NCI-H1092 treated with DMSO at 0.1 percent for 48 hours (cell line): ENCODE data around the gene SEMA3D.

Source experiments
- DNase-seq: peaks from one replicate; lab custom pipeline; 2025; lab: John Stamatoyannopoulos, UW

SEMA3D gene

GRCh38 chr7:84985073-84985784 is 201.6 kb downstream of the SEMA3D start:
- no peak for DNase-seq

DNA sequence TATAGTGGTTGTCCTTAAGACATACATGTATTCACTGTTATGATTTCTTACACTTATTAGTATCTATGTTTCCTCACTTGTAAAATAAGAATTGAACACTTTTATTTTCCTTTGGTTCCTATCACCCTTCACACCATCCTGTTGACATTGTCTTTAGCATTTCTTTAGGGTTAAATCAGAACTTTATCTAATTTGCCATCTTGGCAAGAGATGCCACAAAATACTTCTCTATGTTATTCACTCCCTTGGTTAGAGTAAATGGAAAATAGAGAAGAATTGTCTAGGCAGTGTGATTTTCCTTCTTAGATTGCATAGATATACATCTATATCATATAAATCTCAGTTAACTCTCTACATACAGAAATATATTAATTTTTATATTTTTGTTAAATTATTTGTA is 204.7 kb downstream of the SEMA3D start:
- DNase-seq, result no peak

GRCh38 chr7:84981055-84981976 is 205.5 kb downstream of the SEMA3D start:
- DNase-seq, result peak; percentile 31

GRCh38 chr7:84975586-84976185 is 211.2 kb downstream of the SEMA3D start:
- no peak for DNase-seq

GRCh38 chr7:84971360-84971759 is 215.5 kb downstream of the SEMA3D start:
- DNase-seq, result no peak

- DNase-seq, result no peak
Measured at GRCh38 chr7:84970670-84971069, 216.2 kb downstream of the SEMA3D start.

DNA sequence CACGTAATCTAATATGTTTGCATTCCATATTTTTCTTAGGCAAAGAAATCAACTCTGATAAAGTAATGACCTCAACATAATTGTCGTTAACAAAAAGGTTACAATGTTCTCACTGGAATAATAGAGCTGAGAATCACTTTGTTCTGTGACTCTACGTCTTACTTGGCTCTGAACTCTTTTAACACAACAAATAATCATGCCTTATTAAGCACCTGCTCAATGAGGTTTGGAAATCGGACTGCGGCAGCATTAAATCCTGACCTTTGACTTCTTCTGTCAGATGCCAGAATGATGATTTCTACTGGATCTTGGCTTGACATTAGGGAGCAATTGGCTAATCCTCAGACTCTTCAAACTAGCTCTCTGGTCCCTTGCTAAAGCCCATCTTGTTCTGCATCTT is 233.6 kb downstream of the SEMA3D start:
- no peak for DNase-seq

DNA sequence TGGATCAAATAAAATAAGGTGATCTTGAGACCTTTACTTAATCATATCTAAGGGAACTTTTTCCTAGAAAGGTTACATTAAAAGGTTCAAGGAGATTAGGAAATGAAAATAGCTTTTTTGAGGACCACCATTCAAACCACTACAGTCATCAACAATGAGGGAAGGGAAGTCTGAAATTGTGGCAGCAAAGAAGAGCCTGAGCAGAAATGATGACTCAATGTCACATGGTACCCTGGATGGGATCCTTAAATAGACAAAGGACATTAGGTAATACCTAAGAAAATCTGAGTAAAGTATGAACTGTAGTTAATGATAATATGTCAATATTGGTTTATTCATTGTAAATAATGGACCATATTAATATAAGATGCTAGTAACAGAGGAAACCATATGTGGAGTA is 236.0 kb downstream of the SEMA3D start:
- no peak for DNase-seq

- no peak for DNase-seq
Measured at GRCh38 chr7:84949501-84949900, 237.4 kb downstream of the SEMA3D start.

DNA sequence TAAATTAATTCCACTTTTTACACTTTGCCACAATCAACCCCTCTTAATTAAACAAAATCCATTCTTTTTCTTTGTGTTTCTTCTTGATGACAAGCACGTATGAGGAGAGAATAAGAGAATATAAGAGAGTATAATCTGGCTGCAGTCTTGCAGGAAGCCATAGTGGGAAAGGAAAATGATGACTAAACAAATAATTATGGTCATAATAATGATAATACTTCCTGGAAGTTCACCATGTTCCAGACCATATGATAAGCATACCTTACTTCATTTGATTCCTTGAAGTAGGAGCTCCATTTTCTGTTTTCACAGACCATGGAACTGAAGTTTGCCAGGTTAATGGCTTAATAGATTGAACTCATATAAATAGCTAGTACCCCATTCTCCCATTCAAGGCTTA is 237.8 kb downstream of the SEMA3D start:
- DNase-seq, result no peak

- no peak for DNase-seq
Measured at GRCh38 chr7:84948634-84949033, 238.2 kb downstream of the SEMA3D start.

- no peak for DNase-seq
Measured at GRCh38 chr7:84946549-84946948, 240.3 kb downstream of the SEMA3D start.
